HCT116 (cell line): Measurements from ENCODE around the gene ELP2. TPM values are rescaled to one million over a fixed set of nuclear protein-coding genes. Genes with fewer than 3 reads are reported as not detected.

ENCODE experiments used
- ATAC-seq: fragments of 200-7000 bp; cut with Tn5 transposase; 2 replicates; pipeline ENCODE4 v1.9.1; 2020; ENCODE audit warnings: mild to moderate bottlenecking, moderate library complexity
- BruUV-seq: library from RNA; stranded (reverse); fragments of 400-500 nt; replicated peaks from 2 replicates; lab custom pipeline; 2021; lab: Mats Ljungman, UMichigan
- CTCF ChIA-PET: fragments of 300-600 bp; sonication (Branson Sonifier 250); formaldehyde crosslinking; loops from one replicate; lab custom pipeline; 2021; ENCODE audit warnings: antibody characterized with exemption; lab: Charles Lee
- POLR2A ChIA-PET: fragments of 300-600, 350-600 bp; sonication (Branson Sonifier 250); formaldehyde crosslinking; loops from one replicate; lab custom pipeline; 2021; ENCODE audit warnings: antibody characterized with exemption; lab: Charles Lee
- RAD21 ChIA-PET, 2 experiments: fragments of 300-600 bp; sonication (Branson Sonifier 250); formaldehyde crosslinking; loops; one replicate each; lab custom pipeline; 2023; ENCODE audit warnings: low total read pairs in 2 of 2; ENCODE audit not compliant: uncharacterized antibody in 2 of 2, unreplicated experiment in 2 of 2, low non-redundant PET in 1 of 2; lab: Charles Lee
- DNase-seq: peaks from one replicate; pipeline ENCODE4 v3.0.0-alpha.2; 2010; ENCODE audit warnings: low read depth, low spot score
- H2AFZ ChIP-seq: fragments of 200-600 bp; shearing (Covaris generic), sonication (generic); 2 replicates; pipeline ENCODE4 v1.6.1; 2017; ENCODE audit warnings: low read depth, mixed run types, mixed read lengths, antibody characterized with exemption, low read length; ENCODE audit not compliant: poor library complexity, severe bottlenecking
- H3K27ac ChIP-seq: 2 replicates; pipeline ENCODE4 v1.5.1; 2012; ENCODE audit warnings: low read depth, low read length
- H3K27me3 ChIP-seq: fragments of 200-600 bp; sonication (generic); 2 replicates; pipeline ENCODE4 v1.6.1; 2016; ENCODE audit warnings: mixed run types, low read length, mixed read lengths; ENCODE audit not compliant: insufficient read depth
- H3K36me3 ChIP-seq, 2 experiments: fragments of 200-500 bp in 1 of 2; fragments of 200-600 bp in 1 of 2; sonication (Bioruptor generic) in 1 of 2; sonication (generic) in 1 of 2; 2 replicates each; pipeline versions ENCODE4 v1.5.1 to v1.6.1; 2014 to 2016; ENCODE audit warnings: low read length in 2 of 2, inconsistent platforms in 1 of 2, mixed read lengths in 1 of 2, mixed run types in 1 of 2; ENCODE audit not compliant: insufficient read depth in 2 of 2, control insufficient read depth in 1 of 2
- H3K4me1 ChIP-seq, 2 experiments: fragments of 200-600 bp in 1 of 2; sonication (generic) in 1 of 2; 2 replicates each; pipeline versions ENCODE4 v1.5.1 to v1.6.1; 2012 to 2017; ENCODE audit warnings: low read length in 2 of 2, inconsistent platforms in 1 of 2, mild to moderate bottlenecking in 1 of 2, mixed read lengths in 1 of 2, mixed run types in 1 of 2, moderate library complexity in 1 of 2; ENCODE audit not compliant: insufficient read depth in 2 of 2, control insufficient read depth in 1 of 2
- H3K4me2 ChIP-seq: fragments of 200-600 bp; sonication (generic); 2 replicates; pipeline ENCODE4 v1.6.1; 2017; ENCODE audit warnings: mixed run types, low read length, mixed read lengths
- H3K4me3 ChIP-seq, 2 experiments: fragments of 200-600 bp in 1 of 2; sonication (generic) in 1 of 2; replicated peaks in 1 of 2; 2 replicates each; pipeline ENCODE4 v1.5.1; 2011 to 2016; ENCODE audit warnings: low read length in 2 of 2, control low read depth in 1 of 2, low read depth in 1 of 2, mild to moderate bottlenecking in 1 of 2, mixed read lengths in 1 of 2, mixed run types in 1 of 2
- H3K79me2 ChIP-seq: fragments of 200-600 bp; sonication (generic); 2 replicates; pipeline ENCODE4 v1.6.1; 2017; ENCODE audit warnings: mild to moderate bottlenecking, mixed run types, low read length, moderate library complexity, mixed read lengths; ENCODE audit not compliant: insufficient read depth
- H3K9ac ChIP-seq: fragments of 200-600 bp; sonication (generic); 2 replicates; pipeline ENCODE4 v1.6.1; 2016; ENCODE audit warnings: low read length, mixed read lengths
- H3K9me2 ChIP-seq: fragments of 200-600 bp; sonication (generic), shearing (Covaris generic); 2 replicates; pipeline ENCODE4 v1.6.1; 2017; ENCODE audit warnings: mixed run types, mild to moderate bottlenecking, moderate library complexity; ENCODE audit not compliant: insufficient read depth
- H3K9me3 ChIP-seq, 2 experiments: fragments of 200-500 bp in 1 of 2; fragments of 200-600 bp in 1 of 2; sonication (Bioruptor generic) in 1 of 2; sonication (generic) in 1 of 2; 2 replicates each; pipeline ENCODE4 v1.6.1; 2014 to 2017; ENCODE audit warnings: low read length in 2 of 2, mixed read lengths in 2 of 2, inconsistent platforms in 1 of 2, low read depth in 1 of 2, mild to moderate bottlenecking in 1 of 2, mixed run types in 1 of 2, moderate library complexity in 1 of 2; ENCODE audit not compliant: control insufficient read depth in 1 of 2, insufficient read depth in 1 of 2
- H4K20me1 ChIP-seq: fragments of 200-600 bp; sonication (generic), shearing (Covaris generic); 2 replicates; pipeline ENCODE4 v1.6.1; 2017; ENCODE audit warnings: mixed run types, mild to moderate bottlenecking, moderate library complexity; ENCODE audit not compliant: insufficient read depth
- CBX3 ChIP-seq: IDR thresholded peaks from 2 replicates; pipeline ENCODE4 v1.6.1; 2012; ENCODE audit warnings: low read depth
- EGR1 ChIP-seq: IDR thresholded peaks from 2 replicates; pipeline ENCODE4 v1.6.1; 2012; ENCODE audit warnings: low read depth
- ELF1 ChIP-seq: IDR thresholded peaks from 2 replicates; pipeline ENCODE4 v1.6.1; 2012; ENCODE audit warnings: low read depth, borderline replicate concordance
- EZH2 ChIP-seq: fragments of 200-600 bp; sonication (generic); IDR thresholded peaks from 2 replicates; pipeline ENCODE4 v1.6.1; 2017; ENCODE audit warnings: antibody characterized with exemption, mixed run types
- FOSL1 ChIP-seq: IDR thresholded peaks from 2 replicates; pipeline ENCODE4 v1.6.1; 2012; ENCODE audit warnings: low read depth
- JUND ChIP-seq: IDR thresholded peaks from 2 replicates; pipeline ENCODE4 v1.6.1; 2012
- POLR2A ChIP-seq: IDR thresholded peaks from 2 replicates; pipeline ENCODE4 v1.7.0; 2011; ENCODE audit warnings: borderline replicate concordance; ENCODE audit not compliant: insufficient read depth, insufficient read length; ENCODE audit errors: extremely low read depth
- SP1 ChIP-seq: IDR thresholded peaks from 2 replicates; pipeline ENCODE4 v1.6.1; 2012; ENCODE audit warnings: low read depth
- TCF7L2 ChIP-seq: IDR thresholded peaks from 2 replicates; pipeline ENCODE4 v1.7.0; 2011; ENCODE audit warnings: borderline replicate concordance, inconsistent platforms; ENCODE audit not compliant: insufficient read depth, insufficient read length; ENCODE audit errors: extremely low read depth
- ZFX ChIP-seq: fragments of 450-650 bp; IDR thresholded peaks from 2 replicates; pipeline ENCODE4 v1.6.1; 2017
- intact Hi-C: fragments of 100-400 bp; cut with micrococcal nuclease; formaldehyde crosslinking; loops from 2 replicates; pipeline ENCODE4 v1.10.0; 2022
- total RNA-seq: library from RNA; stranded (reverse); gene quantifications from one replicate; pipeline ENCODE4 v1.2.1, GENCODE V29; 2021; ENCODE audit not compliant: unreplicated experiment
- TF ChIP-seq, protein P1 (sequence below): IDR thresholded peaks from 2 replicates; pipeline ENCODE4 v1.6.1; 2012
- TF ChIP-seq, protein P2 (sequence below): IDR thresholded peaks from 2 replicates; pipeline ENCODE4 v1.6.1; 2011; ENCODE audit warnings: mild to moderate bottlenecking, low read length, moderate library complexity; ENCODE audit not compliant: insufficient replicate concordance; ENCODE audit errors: extremely low read depth
- TF ChIP-seq, protein P3 (sequence below): IDR thresholded peaks from 2 replicates; pipeline ENCODE4 v1.6.1; 2012; ENCODE audit warnings: low read depth

The ELP2 gene
- total RNA-seq, 1 experiment from 2014 or later: 109 TPM

DNA sequence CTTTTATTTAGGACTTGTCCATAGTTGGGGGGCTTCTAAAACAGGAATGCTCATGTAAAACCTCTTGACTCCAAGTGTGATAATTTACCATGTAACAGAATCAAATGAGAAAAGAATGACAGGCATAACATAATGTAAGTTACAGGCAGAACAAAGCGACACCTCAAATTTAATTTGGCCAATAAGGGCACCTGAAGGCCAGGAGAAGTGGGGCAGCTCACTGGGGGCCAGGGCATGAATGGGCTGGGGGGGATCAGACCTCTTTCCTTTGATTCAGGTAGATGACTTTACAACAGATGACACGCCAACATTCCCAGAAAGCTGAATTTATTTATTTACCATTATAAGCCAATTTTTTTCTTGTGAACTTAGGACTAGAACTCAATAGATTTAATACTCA is 72.1 kb downstream of the ELP2 start:
- Histone ChIP-seq H3K9me2 (no peaks in the 10 kb centered on the region), H3K4me1 (no peaks in the 10 kb centered on the region), H3K79me2 (no peaks in the 10 kb centered on the region), H3K9me3 (no peaks in the 10 kb centered on the region), H3K27me3 (no peaks in the 10 kb centered on the region), H3K4me2 (no peak overlapping the region), H3K9ac (no peak overlapping the region), H2AFZ (no peak overlapping the region), H3K27ac (no peak overlapping the region), H3K4me3 (no peak overlapping the region), H3K36me3 (peaks cover 0 to 3% of the 10 kb centered on the region in 2 experiments; a peak in 2 of 4 replicates), H4K20me1 (no peaks in the 10 kb centered on the region)
- no TSS peak for BruUV-seq
- DNase-seq (no peak), ATAC-seq (no peak)
- no peak for TF ChIP-seq ZFX
- TF ChIP-seq TCF7L2: no peak
- no peak for TF ChIP-seq FOSL1
- TF ChIP-seq, protein P1, sequence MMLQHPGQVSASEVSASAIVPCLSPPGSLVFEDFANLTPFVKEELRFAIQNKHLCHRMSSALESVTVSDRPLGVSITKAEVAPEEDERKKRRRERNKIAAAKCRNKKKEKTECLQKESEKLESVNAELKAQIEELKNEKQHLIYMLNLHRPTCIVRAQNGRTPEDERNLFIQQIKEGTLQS: no peak
- TF ChIP-seq POLR2A: no peak
- no peak for TF ChIP-seq EGR1
- TF ChIP-seq ELF1: no peak
- no peak for TF ChIP-seq CBX3
- no peak for TF ChIP-seq JUND
- TF ChIP-seq, protein P2, sequence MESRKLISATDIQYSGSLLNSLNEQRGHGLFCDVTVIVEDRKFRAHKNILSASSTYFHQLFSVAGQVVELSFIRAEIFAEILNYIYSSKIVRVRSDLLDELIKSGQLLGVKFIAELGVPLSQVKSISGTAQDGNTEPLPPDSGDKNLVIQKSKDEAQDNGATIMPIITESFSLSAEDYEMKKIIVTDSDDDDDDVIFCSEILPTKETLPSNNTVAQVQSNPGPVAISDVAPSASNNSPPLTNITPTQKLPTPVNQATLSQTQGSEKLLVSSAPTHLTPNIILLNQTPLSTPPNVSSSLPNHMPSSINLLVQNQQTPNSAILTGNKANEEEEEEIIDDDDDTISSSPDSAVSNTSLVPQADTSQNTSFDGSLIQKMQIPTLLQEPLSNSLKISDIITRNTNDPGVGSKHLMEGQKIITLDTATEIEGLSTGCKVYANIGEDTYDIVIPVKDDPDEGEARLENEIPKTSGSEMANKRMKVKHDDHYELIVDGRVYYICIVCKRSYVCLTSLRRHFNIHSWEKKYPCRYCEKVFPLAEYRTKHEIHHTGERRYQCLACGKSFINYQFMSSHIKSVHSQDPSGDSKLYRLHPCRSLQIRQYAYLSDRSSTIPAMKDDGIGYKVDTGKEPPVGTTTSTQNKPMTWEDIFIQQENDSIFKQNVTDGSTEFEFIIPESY: no peak
- TF ChIP-seq EZH2: no peak
- TF ChIP-seq, protein P3, sequence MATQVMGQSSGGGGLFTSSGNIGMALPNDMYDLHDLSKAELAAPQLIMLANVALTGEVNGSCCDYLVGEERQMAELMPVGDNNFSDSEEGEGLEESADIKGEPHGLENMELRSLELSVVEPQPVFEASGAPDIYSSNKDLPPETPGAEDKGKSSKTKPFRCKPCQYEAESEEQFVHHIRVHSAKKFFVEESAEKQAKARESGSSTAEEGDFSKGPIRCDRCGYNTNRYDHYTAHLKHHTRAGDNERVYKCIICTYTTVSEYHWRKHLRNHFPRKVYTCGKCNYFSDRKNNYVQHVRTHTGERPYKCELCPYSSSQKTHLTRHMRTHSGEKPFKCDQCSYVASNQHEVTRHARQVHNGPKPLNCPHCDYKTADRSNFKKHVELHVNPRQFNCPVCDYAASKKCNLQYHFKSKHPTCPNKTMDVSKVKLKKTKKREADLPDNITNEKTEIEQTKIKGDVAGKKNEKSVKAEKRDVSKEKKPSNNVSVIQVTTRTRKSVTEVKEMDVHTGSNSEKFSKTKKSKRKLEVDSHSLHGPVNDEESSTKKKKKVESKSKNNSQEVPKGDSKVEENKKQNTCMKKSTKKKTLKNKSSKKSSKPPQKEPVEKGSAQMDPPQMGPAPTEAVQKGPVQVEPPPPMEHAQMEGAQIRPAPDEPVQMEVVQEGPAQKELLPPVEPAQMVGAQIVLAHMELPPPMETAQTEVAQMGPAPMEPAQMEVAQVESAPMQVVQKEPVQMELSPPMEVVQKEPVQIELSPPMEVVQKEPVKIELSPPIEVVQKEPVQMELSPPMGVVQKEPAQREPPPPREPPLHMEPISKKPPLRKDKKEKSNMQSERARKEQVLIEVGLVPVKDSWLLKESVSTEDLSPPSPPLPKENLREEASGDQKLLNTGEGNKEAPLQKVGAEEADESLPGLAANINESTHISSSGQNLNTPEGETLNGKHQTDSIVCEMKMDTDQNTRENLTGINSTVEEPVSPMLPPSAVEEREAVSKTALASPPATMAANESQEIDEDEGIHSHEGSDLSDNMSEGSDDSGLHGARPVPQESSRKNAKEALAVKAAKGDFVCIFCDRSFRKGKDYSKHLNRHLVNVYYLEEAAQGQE: no peak
- no peak for TF ChIP-seq SP1
- ChIA-PET POLR2A (interaction anchor here (0.6 kb wide), 1 partner anchor 73 kb away, joined by 3 read pairs; the partner anchor contains the start of gene SLC39A6), RAD21 (no interaction called here), CTCF (no interaction called here)
- intact Hi-C loops: no loop called here
